Type B pancreatic cell (in vitro differentiated cells): Measurements from ENCODE around the gene EHF. TPM values are rescaled to one million over a fixed set of nuclear protein-coding genes. Genes with fewer than 3 reads are reported as not detected.
"Not testable (repeated sequence)": the region's sequence is repeated elsewhere in the genome, so short reads cannot be mapped to it uniquely, and the experiment has no call there.

Experiments used
- DNase-seq: peaks from one replicate; pipeline ENCODE4 v3.0.0; 2021; ENCODE audit warnings: mixed read lengths; ENCODE audit not compliant: unreplicated experiment; ENCODE audit errors: extremely low spot score
- H3K27ac Mint-ChIP-seq: 2 replicates; pipeline ENCODE4 v1.8.0; 2021; ENCODE audit warnings: mild to moderate bottlenecking, mixed read lengths
- H3K27me3 Mint-ChIP-seq: 2 replicates; pipeline ENCODE4 v1.8.0; 2021; ENCODE audit warnings: mixed read lengths
- H3K36me3 Mint-ChIP-seq: 2 replicates; pipeline ENCODE4 v1.8.0; 2021; ENCODE audit warnings: mixed read lengths
- H3K4me1 Mint-ChIP-seq: one replicate; pipeline ENCODE4 v1.8.0; 2021; ENCODE audit warnings: mixed read lengths; ENCODE audit not compliant: unreplicated experiment
- H3K4me3 Mint-ChIP-seq: 2 replicates; pipeline ENCODE4 v1.8.0; 2021; ENCODE audit warnings: mild to moderate bottlenecking, mixed read lengths
- H3K9me3 Mint-ChIP-seq: 2 replicates; pipeline ENCODE4 v1.8.0; 2021; ENCODE audit warnings: mixed read lengths
- CTCF ChIP-seq: fragments of 200-600 bp; sonication (generic); conservative IDR thresholded peaks from 2 replicates; pipeline ENCODE4 v1.5.0; 2021; ENCODE audit warnings: antibody characterized with exemption, mild to moderate bottlenecking
- total RNA-seq: library from RNA; stranded (reverse); gene quantifications from 2 replicates; pipeline ENCODE4 v1.2.1, GENCODE V29; 2021; ENCODE audit warnings: low replicate concordance

EHF gene
- total RNA-seq, 1 donor from 2014 or later, result 31.5 TPM

GRCh38 chr11:34680206-34680605, 59.3 kb downstream of the EHF start:
- Mint-ChIP-seq H3K9me3 (no peaks in the 10 kb centered on the region), H3K4me3 (no peak overlapping the region), H3K36me3 (no peaks in the 10 kb centered on the region), H3K27ac (no peak overlapping the region), H3K27me3 (no peaks in the 10 kb centered on the region), H3K4me1 (peaks cover 5% of the 10 kb centered on the region)
- DNase-seq, result no peak
- no peak for TF ChIP-seq CTCF

- Mint-ChIP-seq H3K4me3 (no peak overlapping the region), H3K4me1 (peaks cover 5% of the 10 kb centered on the region), H3K27me3 (no peaks in the 10 kb centered on the region), H3K9me3 (no peaks in the 10 kb centered on the region), H3K36me3 (no peaks in the 10 kb centered on the region), H3K27ac (peak overlapping the region; percentile 65)
- no peak for TF ChIP-seq CTCF
- no peak for DNase-seq
Measured at GRCh38 chr11:34680918-34681586, 60.2 kb downstream of the EHF start.

GRCh38 chr11:34682825-34683224, 61.9 kb downstream of the EHF start:
- TF ChIP-seq CTCF, result no peak
- no peak overlapping the region for H3K27ac Mint-ChIP-seq
- no peaks in the 10 kb centered on the region for H3K27me3 Mint-ChIP-seq
- H3K9me3 Mint-ChIP-seq, result no peaks in the 10 kb centered on the region
- no peak for DNase-seq
- no peak overlapping the region for H3K4me3 Mint-ChIP-seq
- peaks cover 5% of the 10 kb centered on the region for H3K4me1 Mint-ChIP-seq
- H3K36me3 Mint-ChIP-seq, result no peaks in the 10 kb centered on the region

- peaks cover 5% of the 10 kb centered on the region for H3K4me1 Mint-ChIP-seq
- DNase-seq, result no peak
- no peak for TF ChIP-seq CTCF
- no peaks in the 10 kb centered on the region for H3K36me3 Mint-ChIP-seq
- H3K4me3 Mint-ChIP-seq, result no peak overlapping the region
- H3K27ac Mint-ChIP-seq, result no peak overlapping the region
- no peaks in the 10 kb centered on the region for H3K27me3 Mint-ChIP-seq
- H3K9me3 Mint-ChIP-seq, result no peaks in the 10 kb centered on the region
Measured at GRCh38 chr11:34683396-34683795, 62.5 kb downstream of the EHF start.

GRCh38 chr11:34685864-34686263, 65.0 kb downstream of the EHF start:
- no peak for TF ChIP-seq CTCF
- no peaks in the 10 kb centered on the region for H3K9me3 Mint-ChIP-seq
- no peak for DNase-seq
- H3K4me3 Mint-ChIP-seq, result no peak overlapping the region
- H3K27me3 Mint-ChIP-seq, result no peaks in the 10 kb centered on the region
- no peaks in the 10 kb centered on the region for H3K36me3 Mint-ChIP-seq
- no peak overlapping the region for H3K27ac Mint-ChIP-seq
- peaks cover 5% of the 10 kb centered on the region for H3K4me1 Mint-ChIP-seq

- not testable (repeated sequence) for H3K9me3 Mint-ChIP-seq, H3K4me1 Mint-ChIP-seq, DNase-seq, H3K27me3 Mint-ChIP-seq
- H3K36me3 Mint-ChIP-seq, result peaks cover 24% of the 10 kb centered on the region
- H3K27ac Mint-ChIP-seq, result peak overlapping the region; percentile 97
- H3K4me3 Mint-ChIP-seq, result peak overlapping the region; percentile 85
Measured at GRCh38 chr11:34692299-34692698, 71.4 kb downstream of the EHF start.
